Peyer's patch (tissue), 4 donors: ENCODE data around the gene EEF2KMT.

ENCODE experiments used
- CTCF ChIP-seq, 6 experiments: fragments of 450-650 bp in 4 of 6; fragments of 200-600 bp in 2 of 6; sonication (generic) in 1 of 6; IDR thresholded peaks; one replicate each; pipeline ENCODE4 v1.5.1; 2017 to 2019; ENCODE audit warnings: antibody characterized with exemption in 6 of 6, mild to moderate bottlenecking in 3 of 6, moderate library complexity in 1 of 6
- POLR2A ChIP-seq, 2 donors: fragments of 450-650 bp; IDR thresholded peaks; one replicate each; pipeline ENCODE4 v1.5.1; 2017; ENCODE audit warnings: antibody characterized with exemption in 2 of 2, mild to moderate bottlenecking in 2 of 2, moderate library complexity in 2 of 2

DNA sequence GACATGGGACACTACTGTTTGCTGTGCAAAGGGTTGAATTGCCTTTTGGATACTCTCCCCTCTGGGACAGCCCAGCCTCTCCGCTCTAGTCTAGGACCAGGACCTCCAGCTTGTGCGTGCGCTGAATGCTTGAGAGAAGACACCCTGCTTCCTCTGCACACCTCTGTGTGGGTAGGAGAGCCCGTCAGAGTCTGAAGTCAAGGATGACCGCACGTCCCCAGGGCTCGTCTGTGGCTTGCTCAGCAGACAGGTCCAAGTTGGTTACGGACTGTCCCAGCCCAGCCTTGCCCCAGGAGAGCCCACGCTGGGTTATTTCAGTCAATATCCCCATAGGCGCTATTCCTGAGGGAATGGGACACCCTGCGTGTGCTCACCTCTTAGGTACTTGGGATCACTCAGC is 35.5 kb downstream of the EEF2KMT start:
- TF ChIP-seq CTCF (IDR thresholded peaks at IDR 0.05) (no peak), POLR2A (IDR thresholded peaks at IDR 0.05) (no peak)
